ENCODE measurements around the gene VCL. TPM values are rescaled to one million over a fixed set of nuclear protein-coding genes. Genes with fewer than 3 reads are reported as not detected.

VCL gene
- total and polyA plus RNA-seq, 7 donors, result 6.2 to 451 (median 179) TPM

GRCh38 chr10:74071157-74071556, 73.2 kb downstream of the VCL start:
- intact Hi-C loops (cut with DNase I), result no loop called here
- Histone ChIP-seq H3K27me3 (no peaks in the 10 kb centered on the region), H3K4me3 (no peak overlapping the region), H3K9me3 (no peaks in the 10 kb centered on the region), H3K27ac (peak overlapping the region in 3 of 4 donors; percentile 40 to 48 (median 41)), H3K36me3 (peaks cover 5 to 54% (median 22%) of the 10 kb centered on the region in 4 donors), H3K4me1 (peaks cover 0 to 79% (median 55%) of the 10 kb centered on the region in 4 donors)
- TF ChIP-seq POLR2AphosphoS5 (IDR thresholded peaks at IDR 0.05), result peak in 1 of 4 donors; percentile 5
- no peak for TF ChIP-seq CTCF (IDR thresholded peaks at IDR 0.05)
- no peak for DNase-seq

GRCh38 chr10:74072503-74072902, 74.6 kb downstream of the VCL start:
- H3K27ac ChIP-seq, result peak overlapping the region in 2 of 4 donors; percentile 40 to 48
- DNase-seq, result no peak
- H3K9me3 ChIP-seq, result no peaks in the 10 kb centered on the region
- H3K36me3 ChIP-seq, result peaks cover 5 to 64% (median 22%) of the 10 kb centered on the region in 4 donors
- peaks cover 0 to 86% (median 63%) of the 10 kb centered on the region in 4 donors for H3K4me1 ChIP-seq
- WGBS, 2 donors, result 88 to 93% methylated on average over 6 of the region's 6 CpGs
- intact Hi-C loops (cut with DNase I), result no loop called here
- TF ChIP-seq EP300 (IDR thresholded peaks at IDR 0.05) (no peak), POLR2A (IDR thresholded peaks at IDR 0.05) (no peak), CTCF (IDR thresholded peaks at IDR 0.05) (no peak), POLR2AphosphoS5 (IDR thresholded peaks at IDR 0.05) (no peak)
- H3K4me3 ChIP-seq, result no peak overlapping the region
- no peaks in the 10 kb centered on the region for H3K27me3 ChIP-seq

- intact Hi-C loops (cut with DNase I), result loop anchor here (5.0 kb wide), 1 partner anchor 39 kb away; no protein-coding TSS in a partner anchor
- peaks cover 5 to 57% (median 22%) of the 10 kb centered on the region in 4 donors for H3K36me3 ChIP-seq
- H3K27ac ChIP-seq, result peak overlapping the region in 3 of 4 donors; percentile 32 to 46 (median 41)
- TF ChIP-seq POLR2A (IDR thresholded peaks at IDR 0.05) (no peak), CTCF (IDR thresholded peaks at IDR 0.05) (no peak), POLR2AphosphoS5 (IDR thresholded peaks at IDR 0.05) (no peak)
- 86 to 91% methylated on average over 5 of the region's 5 CpGs for WGBS, 2 donors
- H3K4me3 ChIP-seq, result no peak overlapping the region
- no peak for DNase-seq
- no peaks in the 10 kb centered on the region for H3K27me3 ChIP-seq
- H3K4me1 ChIP-seq, result peaks cover 0 to 86% (median 63%) of the 10 kb centered on the region in 4 donors
- no peaks in the 10 kb centered on the region for H3K9me3 ChIP-seq
Measured at GRCh38 chr10:74075906-74076305, 78.0 kb downstream of the VCL start.

GRCh38 chr10:74076961-74077360, 79.0 kb downstream of the VCL start:
- intact Hi-C loops (cut with DNase I), result loop anchor here (5.0 kb wide), 1 partner anchor 40 kb away; no protein-coding TSS in a partner anchor
- H3K27me3 ChIP-seq, result no peaks in the 10 kb centered on the region
- H3K9me3 ChIP-seq, result no peaks in the 10 kb centered on the region
- peaks cover 0 to 86% (median 59%) of the 10 kb centered on the region in 4 donors for H3K4me1 ChIP-seq
- no peak for DNase-seq
- H3K36me3 ChIP-seq, result peaks cover 5 to 48% (median 22%) of the 10 kb centered on the region in 4 donors
- H3K4me3 ChIP-seq, result no peak overlapping the region
- TF ChIP-seq POLR2A (IDR thresholded peaks at IDR 0.05) (no peak), POLR2AphosphoS5 (IDR thresholded peaks at IDR 0.05) (no peak), CTCF (IDR thresholded peaks at IDR 0.05) (no peak), EP300 (IDR thresholded peaks at IDR 0.05) (no peak)
- peak overlapping the region in 3 of 4 donors; percentile 32 to 46 (median 41) for H3K27ac ChIP-seq
- WGBS, 2 donors, result 94 to 97% methylated on average over 2 of the region's 2 CpGs

GRCh38 chr10:74077416-74077815, 79.5 kb downstream of the VCL start:
- WGBS, 2 donors, result 93 to 97% methylated on average over 4 of the region's 4 CpGs

More at GRCh38 chr10:74077416-74077815, 79.5 kb downstream of the VCL start:
- peaks cover 5 to 50% (median 22%) of the 10 kb centered on the region in 4 donors for H3K36me3 ChIP-seq
- TF ChIP-seq EP300 (IDR thresholded peaks at IDR 0.05) (no peak), POLR2A (IDR thresholded peaks at IDR 0.05) (no peak), POLR2AphosphoS5 (IDR thresholded peaks at IDR 0.05) (no peak), CTCF (IDR thresholded peaks at IDR 0.05) (no peak)
- no peaks in the 10 kb centered on the region for H3K27me3 ChIP-seq
- H3K27ac ChIP-seq, result peak overlapping the region in 2 of 4 donors; percentile 41 to 46
- H3K9me3 ChIP-seq, result no peaks in the 10 kb centered on the region
- peaks cover 0 to 86% (median 57%) of the 10 kb centered on the region in 4 donors for H3K4me1 ChIP-seq
- H3K4me3 ChIP-seq, result no peak overlapping the region
- intact Hi-C loops (cut with DNase I), result loop anchor here (5.0 kb wide), 1 partner anchor 40 kb away; no protein-coding TSS in a partner anchor
- no peak for DNase-seq
